ENCODE results near the gene PRSS3. TPM values are rescaled to one million over a fixed set of nuclear protein-coding genes. Genes with fewer than 3 reads are reported as not detected.

The PRSS3 gene
- total and polyA plus RNA-seq, 10 of the 15 experiments (the other 5 are each of a cell fraction or from before 2014, with no cell fraction given): 0.54 TPM; not detected in 9

- H3K27me3 ChIP-seq (replicated peaks in 1 of 2; ENCODE audit: control insufficient read depth in 2 of 2, insufficient read depth in 2 of 2, low read length in 1 of 2): no peaks in the 10 kb centered on the region
- H3K9me3 ChIP-seq (replicated peaks; ENCODE audit: control insufficient read depth, insufficient read depth, low read length): no peaks in the 10 kb centered on the region
- no peaks in the 10 kb centered on the region; a peak in 1 of 4 replicates for H3K36me3 ChIP-seq (ENCODE audit: control insufficient read depth in 2 of 2, insufficient read depth in 2 of 2, low read length in 1 of 2)
- DNase-seq (ENCODE audit: low read depth, low spot score) (no peak), ATAC-seq (no peak), FAIRE-seq (no peak)
- POLR2A ChIA-PET: interaction anchor here (0.7 kb wide), 1 partner anchor 17 kb away, joined by 3 read pairs; no protein-coding TSS in a partner anchor
- no peak overlapping the region for H3K4me2 ChIP-seq (ENCODE audit: control insufficient read depth, insufficient read depth)
- no TSS peak for BruUV-seq (replicated peaks)
- in situ Hi-C loops (cut with MboI) (no loop called here), intact Hi-C loops (cut with micrococcal nuclease; ENCODE audit: unreplicated experiment) (no loop called here)
- RAD21 ChIA-PET (ENCODE audit: unreplicated experiment): interaction anchor here (1.4 kb wide), 1 partner anchor 9 kb away, joined by 3 read pairs; no protein-coding TSS in a partner anchor
- no peaks in the 10 kb centered on the region for H3K4me1 ChIP-seq (ENCODE audit: control insufficient read depth, insufficient read depth, low read length)
- no peak overlapping the region for H3K9ac ChIP-seq (ENCODE audit: control insufficient read depth, insufficient read depth, low read length)
- H3K4me3 ChIP-seq: no peak overlapping the region
- WGBS (ENCODE audit: insufficient coverage, insufficient replicate concordance, low lambda C conversion rate, missing lambda C conversion rate): 86% methylated on average over 5 of the region's 5 CpGs
- H3K27ac ChIP-seq (ENCODE audit: control insufficient read depth, insufficient read depth): no peak overlapping the region
- TF ChIP-seq ETV6 (conservative IDR thresholded peaks at IDR 0.05 in 1 of 2, IDR thresholded peaks at IDR 0.05 in 1 of 2; ENCODE audit: borderline replicate concordance in 1 of 2, low read depth in 1 of 2): no peak
- TF ChIP-seq, protein P1, sequence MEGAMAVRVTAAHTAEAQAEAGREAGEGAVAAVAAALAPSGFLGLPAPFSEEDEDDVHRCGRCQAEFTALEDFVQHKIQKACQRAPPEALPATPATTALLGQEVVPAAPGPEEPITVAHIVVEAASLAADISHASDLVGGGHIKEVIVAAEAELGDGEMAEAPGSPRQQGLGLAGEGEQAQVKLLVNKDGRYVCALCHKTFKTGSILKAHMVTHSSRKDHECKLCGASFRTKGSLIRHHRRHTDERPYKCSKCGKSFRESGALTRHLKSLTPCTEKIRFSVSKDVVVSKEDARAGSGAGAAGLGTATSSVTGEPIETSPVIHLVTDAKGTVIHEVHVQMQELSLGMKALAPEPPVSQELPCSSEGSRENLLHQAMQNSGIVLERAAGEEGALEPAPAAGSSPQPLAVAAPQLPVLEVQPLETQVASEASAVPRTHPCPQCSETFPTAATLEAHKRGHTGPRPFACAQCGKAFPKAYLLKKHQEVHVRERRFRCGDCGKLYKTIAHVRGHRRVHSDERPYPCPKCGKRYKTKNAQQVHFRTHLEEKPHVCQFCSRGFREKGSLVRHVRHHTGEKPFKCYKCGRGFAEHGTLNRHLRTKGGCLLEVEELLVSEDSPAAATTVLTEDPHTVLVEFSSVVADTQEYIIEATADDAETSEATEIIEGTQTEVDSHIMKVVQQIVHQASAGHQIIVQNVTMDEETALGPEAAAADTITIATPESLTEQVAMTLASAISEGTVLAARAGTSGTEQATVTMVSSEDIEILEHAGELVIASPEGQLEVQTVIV (IDR thresholded peaks at IDR 0.05; ENCODE audit: borderline replicate concordance, partially characterized antibody): no peak
- SMC1A ChIA-PET (ENCODE audit: uncharacterized antibody, unreplicated experiment): interaction anchor here (0.8 to 1.5 kb wide), 4 partner anchors 9 to 230 kb away, joined by 3 to 7 read pairs (median 4); no protein-coding TSS in a partner anchor
- H4K20me1 ChIP-seq (ENCODE audit: control insufficient read depth, insufficient read depth): peaks cover 3% of the 10 kb centered on the region; the same call in 1 of the 2 replicates
- no peak overlapping the region for H2AFZ ChIP-seq (ENCODE audit: control insufficient read depth, low read depth, low read length)
- peaks cover 71% of the 10 kb centered on the region for H3K79me2 ChIP-seq (ENCODE audit: control insufficient read depth, insufficient read depth, low read length)
- CTCF ChIA-PET: interaction anchor here (2.4 to 2.8 kb wide), 2 partner anchors 9 to 29 kb away, joined by 7 to 9 read pairs; no protein-coding TSS in a partner anchor
Measured at GRCh38 chr9:33843312-33843961, 48.1 kb downstream of the PRSS3 start.

Measured in GM12878 (cell line).